Measurements from ENCODE around the gene CD151.

GRCh38 chr11:828506-829175 is 4.1 kb upstream of the CD151 start:
- TF ChIP-seq CTCF (IDR thresholded peaks at IDR 0.05) (no peak), POLR2A (IDR thresholded peaks at IDR 0.05) (no peak)

Measured in sigmoid colon (tissue), 3 donors.